HepG2 (cell line): ENCODE measurements around the gene CAPN10. TPM values are rescaled to one million over a fixed set of nuclear protein-coding genes. Genes with fewer than 3 reads are reported as not detected.

Experiments used
- CREB1 ChIP-seq, 2 experiments: fragments of 450-650 bp in 1 of 2; IDR thresholded peaks; 2 replicates each; pipeline ENCODE4 v1.6.1; 2016 to 2017; ENCODE audit warnings: control low read depth in 1 of 2, mild to moderate bottlenecking in 1 of 2, missing compliant biosample characterization in 1 of 2, missing genetic modification characterization in 1 of 2
- FOSL2 ChIP-seq: sonication (generic); formaldehyde crosslinking; IDR thresholded peaks from 2 replicates; pipeline ENCODE4 v1.4.0; 2020; ENCODE audit warnings: missing genetic modification reagents
- GZF1 ChIP-seq: sonication (generic); formaldehyde crosslinking; IDR thresholded peaks from 2 replicates; pipeline ENCODE4 v1.5.1; 2020; ENCODE audit warnings: mild to moderate bottlenecking, missing genetic modification reagents
- HOXA9 ChIP-seq: sonication (generic); formaldehyde crosslinking; IDR thresholded peaks from 2 replicates; pipeline ENCODE4 v1.8.1; 2022; ENCODE audit warnings: missing genetic modification reagents, mild to moderate bottlenecking, moderate library complexity, borderline replicate concordance
- IKZF1 ChIP-seq: fragments of 450-650 bp; IDR thresholded peaks from 2 replicates; pipeline ENCODE4 v1.7.1; 2016
- JUND ChIP-seq: sonication (generic); formaldehyde crosslinking; IDR thresholded peaks from 2 replicates; pipeline ENCODE4 v1.8.0; 2022; ENCODE audit warnings: mild to moderate bottlenecking, missing genetic modification reagents
- MBD4 ChIP-seq: IDR thresholded peaks from 2 replicates; pipeline ENCODE4 v1.6.1; 2012; ENCODE audit warnings: low read length, inconsistent platforms, borderline replicate concordance
- NFYC ChIP-seq: IDR thresholded peaks from 2 replicates; pipeline ENCODE4 v1.6.1; 2016; ENCODE audit warnings: missing genetic modification reagents, missing compliant biosample characterization
- PLRG1 ChIP-seq: fragments of 450-650 bp; conservative IDR thresholded peaks from 2 replicates; pipeline ENCODE4 v1.6.1; 2016
- RBM39 ChIP-seq: fragments of 200-400 bp; formaldehyde crosslinking; IDR thresholded peaks from one replicate; pipeline ENCODE4 v1.6.1; 2018; ENCODE audit warnings: antibody characterized with exemption, mild to moderate bottlenecking, low read depth, low read length; ENCODE audit not compliant: poor library complexity, severe bottlenecking
- SAP130 ChIP-seq: IDR thresholded peaks from 2 replicates; pipeline ENCODE4 v1.6.1; 2016; ENCODE audit warnings: low read depth
- THAP7 ChIP-seq: sonication (generic); formaldehyde crosslinking; IDR thresholded peaks from 2 replicates; pipeline ENCODE4 v1.8.1; 2023; ENCODE audit warnings: mild to moderate bottlenecking, missing genetic modification reagents
- YY1 ChIP-seq: IDR thresholded peaks from 2 replicates; pipeline ENCODE4 v1.6.1; 2011; ENCODE audit warnings: low read length, low read depth, moderate library complexity, mild to moderate bottlenecking; ENCODE audit not compliant: insufficient read depth, insufficient replicate concordance
- ZBTB2 ChIP-seq: sonication (generic); formaldehyde crosslinking; IDR thresholded peaks from 2 replicates; pipeline ENCODE4 v1.8.0; 2022; ENCODE audit warnings: low read depth, missing genetic modification reagents
- ZNF501 ChIP-seq: sonication (generic); formaldehyde crosslinking; IDR thresholded peaks from 2 replicates; pipeline ENCODE4 v1.5.1; 2020; ENCODE audit warnings: mild to moderate bottlenecking, moderate library complexity, missing genetic modification reagents
- ZNF776 ChIP-seq: sonication (generic); formaldehyde crosslinking; IDR thresholded peaks from 2 replicates; pipeline ENCODE4 v1.4.0; 2020; ENCODE audit warnings: mild to moderate bottlenecking, missing genetic modification reagents
- ZNF781 ChIP-seq: sonication (generic); formaldehyde crosslinking; IDR thresholded peaks from 2 replicates; pipeline ENCODE4 v1.5.1; 2020; ENCODE audit warnings: borderline replicate concordance, mild to moderate bottlenecking, missing genetic modification reagents; ENCODE audit errors: not compliant biosample characterization
- polyA plus RNA-seq, 8 experiments: library from polyadenylated mRNA; depleted of rRNA in 3 of 8; stranded (reverse) in 7 of 8; unstranded in 1 of 8; fragments of >200 nt; fragmentation: Illumina TruSeq in 4 of 8; extraction: Trizol in 4 of 8; gene quantifications; 2 replicates each; pipeline versions ENCODE4 v1.2.1 to v1.2.3, GENCODE V29; 2011 to 2016; ENCODE audit warnings: low read depth in 4 of 8, missing spikeins in 1 of 8, mixed read lengths in 1 of 8; ENCODE audit not compliant: insufficient read depth in 1 of 8
- total RNA-seq, 5 experiments: library from RNA; depleted of rRNA; stranded (reverse); fragments of >200 nt; fragmentation: Illumina TruSeq; extraction: Trizol; gene quantifications; 2 replicates each; pipeline ENCODE4 v1.2.3, GENCODE V29; 2016; ENCODE audit warnings: low read depth in 1 of 5
- TF ChIP-seq, protein P1 (sequence below): sonication (generic); formaldehyde crosslinking; IDR thresholded peaks from 2 replicates; pipeline ENCODE4 v1.5.0; 2020; ENCODE audit warnings: mild to moderate bottlenecking, low read depth, missing genetic modification reagents, borderline replicate concordance
- TF ChIP-seq, protein P2 (sequence below): IDR thresholded peaks from 2 replicates; pipeline ENCODE4 v1.6.1; 2018; ENCODE audit warnings: missing genetic modification reagents, mild to moderate bottlenecking, missing compliant biosample characterization
- TF ChIP-seq, protein P3 (sequence below): IDR thresholded peaks from 2 replicates; pipeline ENCODE4 v1.6.1; 2012; ENCODE audit warnings: inconsistent platforms
- TF ChIP-seq, protein P4 (sequence below): sonication (generic); formaldehyde crosslinking; IDR thresholded peaks from 2 replicates; pipeline ENCODE4 v1.8.0; 2022; ENCODE audit warnings: mild to moderate bottlenecking, missing genetic modification reagents, moderate library complexity
- TF ChIP-seq, protein P5 (sequence below): sonication (generic); formaldehyde crosslinking; IDR thresholded peaks from 2 replicates; pipeline ENCODE4 v1.8.0; 2022; ENCODE audit warnings: mild to moderate bottlenecking, missing genetic modification reagents; ENCODE audit not compliant: insufficient replicate concordance

The CAPN10 gene
- total and polyA plus RNA-seq, 2 of the 13 experiments (the other 11 are each of a cell fraction or from before 2014, with no cell fraction given) = 27.6 to 32.4 TPM

GRCh38 chr2:240566203-240567136, 20.1 kb upstream of the CAPN10 start (continued):
- TF ChIP-seq, protein P1, sequence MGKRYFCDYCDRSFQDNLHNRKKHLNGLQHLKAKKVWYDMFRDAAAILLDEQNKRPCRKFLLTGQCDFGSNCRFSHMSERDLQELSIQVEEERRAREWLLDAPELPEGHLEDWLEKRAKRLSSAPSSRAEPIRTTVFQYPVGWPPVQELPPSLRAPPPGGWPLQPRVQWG (CRISPR knock-in tag) = no peak; the same call in 1 of the 2 replicates
- TF ChIP-seq, protein P2, sequence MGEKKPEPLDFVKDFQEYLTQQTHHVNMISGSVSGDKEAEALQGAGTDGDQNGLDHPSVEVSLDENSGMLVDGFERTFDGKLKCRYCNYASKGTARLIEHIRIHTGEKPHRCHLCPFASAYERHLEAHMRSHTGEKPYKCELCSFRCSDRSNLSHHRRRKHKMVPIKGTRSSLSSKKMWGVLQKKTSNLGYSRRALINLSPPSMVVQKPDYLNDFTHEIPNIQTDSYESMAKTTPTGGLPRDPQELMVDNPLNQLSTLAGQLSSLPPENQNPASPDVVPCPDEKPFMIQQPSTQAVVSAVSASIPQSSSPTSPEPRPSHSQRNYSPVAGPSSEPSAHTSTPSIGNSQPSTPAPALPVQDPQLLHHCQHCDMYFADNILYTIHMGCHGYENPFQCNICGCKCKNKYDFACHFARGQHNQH = peak; percentile 10
- TF ChIP-seq, protein P3, sequence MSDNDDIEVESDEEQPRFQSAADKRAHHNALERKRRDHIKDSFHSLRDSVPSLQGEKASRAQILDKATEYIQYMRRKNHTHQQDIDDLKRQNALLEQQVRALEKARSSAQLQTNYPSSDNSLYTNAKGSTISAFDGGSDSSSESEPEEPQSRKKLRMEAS = peak; percentile 52; the same call in 1 of the 2 replicates
- TF ChIP-seq ZBTB2 (no peak), CREB1 (IDR thresholded peaks at IDR 0.05) (no peak), CREB1 (CRISPR knock-in tag; IDR thresholded peaks at IDR 0.05) (no peak), GZF1 (CRISPR knock-in tag) (no peak), HOXA9 (CRISPR knock-in tag) (peak; percentile 49; the same call in 1 of the 2 replicates), YY1 (peak; percentile 57), FOSL2 (CRISPR knock-in tag) (no peak; the same call in 1 of the 2 replicates), NFYC (CRISPR knock-in tag) (no peak), ZNF781 (peak; percentile 38), IKZF1 (no peak), ZNF776 (no peak; the same call in 1 of the 2 replicates), MBD4 (no peak), PLRG1 (no peak), THAP7 (CRISPR knock-in tag) (peak; percentile 93), ZNF501 (CRISPR knock-in tag) (peak; percentile 75), RBM39 (peak; percentile 27), JUND (CRISPR knock-in tag) (no peak), SAP130 (CRISPR knock-in tag) (peak; percentile 86)
- TF ChIP-seq, protein P4, sequence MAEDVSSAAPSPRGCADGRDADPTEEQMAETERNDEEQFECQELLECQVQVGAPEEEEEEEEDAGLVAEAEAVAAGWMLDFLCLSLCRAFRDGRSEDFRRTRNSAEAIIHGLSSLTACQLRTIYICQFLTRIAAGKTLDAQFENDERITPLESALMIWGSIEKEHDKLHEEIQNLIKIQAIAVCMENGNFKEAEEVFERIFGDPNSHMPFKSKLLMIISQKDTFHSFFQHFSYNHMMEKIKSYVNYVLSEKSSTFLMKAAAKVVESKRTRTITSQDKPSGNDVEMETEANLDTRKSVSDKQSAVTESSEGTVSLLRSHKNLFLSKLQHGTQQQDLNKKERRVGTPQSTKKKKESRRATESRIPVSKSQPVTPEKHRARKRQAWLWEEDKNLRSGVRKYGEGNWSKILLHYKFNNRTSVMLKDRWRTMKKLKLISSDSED (CRISPR knock-in tag) = 0 out of 2 replicates have a peak, but pooled peaks have one; percentile 62
- TF ChIP-seq, protein P5, sequence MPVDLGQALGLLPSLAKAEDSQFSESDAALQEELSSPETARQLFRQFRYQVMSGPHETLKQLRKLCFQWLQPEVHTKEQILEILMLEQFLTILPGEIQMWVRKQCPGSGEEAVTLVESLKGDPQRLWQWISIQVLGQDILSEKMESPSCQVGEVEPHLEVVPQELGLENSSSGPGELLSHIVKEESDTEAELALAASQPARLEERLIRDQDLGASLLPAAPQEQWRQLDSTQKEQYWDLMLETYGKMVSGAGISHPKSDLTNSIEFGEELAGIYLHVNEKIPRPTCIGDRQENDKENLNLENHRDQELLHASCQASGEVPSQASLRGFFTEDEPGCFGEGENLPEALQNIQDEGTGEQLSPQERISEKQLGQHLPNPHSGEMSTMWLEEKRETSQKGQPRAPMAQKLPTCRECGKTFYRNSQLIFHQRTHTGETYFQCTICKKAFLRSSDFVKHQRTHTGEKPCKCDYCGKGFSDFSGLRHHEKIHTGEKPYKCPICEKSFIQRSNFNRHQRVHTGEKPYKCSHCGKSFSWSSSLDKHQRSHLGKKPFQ = peak; percentile 68
